ENCODE data around the gene MED28.

GRCh38 chr4:17646693-17647092, 32.3 kb downstream of the MED28 start:
- TF ChIP-seq POLR2AphosphoS5 (IDR thresholded peaks at IDR 0.05; ENCODE audit: low read depth, low read length) = no peak
- TF ChIP-seq POLR2A (IDR thresholded peaks at IDR 0.05; ENCODE audit: low read depth, low read length) = no peak
